ENCODE results near the gene NPNT.

The NPNT gene

GRCh38 chr4:105859233-105859632 lies 36.0 kb upstream of the NPNT start:
- TF ChIP-seq SIN3A (IDR thresholded peaks at IDR 0.05; ENCODE audit: borderline replicate concordance, insufficient read depth, low read length), result no peak
- no peak for TF ChIP-seq REST (IDR thresholded peaks at IDR 0.05; ENCODE audit: insufficient read depth in 1 of 2, low read depth in 2 of 2, low read length in 2 of 2)
- no peak for TF ChIP-seq TAF1 (IDR thresholded peaks at IDR 0.05; ENCODE audit: borderline replicate concordance, insufficient read depth, low read length)
- TF ChIP-seq POLR2AphosphoS5 (IDR thresholded peaks at IDR 0.05; ENCODE audit: low read depth, low read length), result no peak
- no peak for TF ChIP-seq FOXP2 (optimal IDR thresholded peaks at IDR 0.05; ENCODE audit: borderline replicate concordance, extremely low read depth, extremely low read length, insufficient read depth)

- TF ChIP-seq POLR2AphosphoS5 (IDR thresholded peaks at IDR 0.05; ENCODE audit: low read depth, low read length), result no peak
- TF ChIP-seq TAF1 (IDR thresholded peaks at IDR 0.05; ENCODE audit: borderline replicate concordance, insufficient read depth, low read length), result no peak
- no peak for TF ChIP-seq SIN3A (IDR thresholded peaks at IDR 0.05; ENCODE audit: borderline replicate concordance, insufficient read depth, low read length)
- no peak for TF ChIP-seq FOXP2 (optimal IDR thresholded peaks at IDR 0.05; ENCODE audit: borderline replicate concordance, extremely low read depth, extremely low read length, insufficient read depth)
- no peak for TF ChIP-seq REST (IDR thresholded peaks at IDR 0.05; ENCODE audit: insufficient read depth in 1 of 2, low read depth in 2 of 2, low read length in 2 of 2)
These were observed 24.3 kb upstream of the NPNT start for GRCh38 chr4:105870963-105871362.

GRCh38 chr4:105871997-105872396 lies 23.3 kb upstream of the NPNT start:
- TF ChIP-seq TAF1 (IDR thresholded peaks at IDR 0.05; ENCODE audit: borderline replicate concordance, insufficient read depth, low read length), result no peak
- no peak for TF ChIP-seq POLR2AphosphoS5 (IDR thresholded peaks at IDR 0.05; ENCODE audit: low read depth, low read length)
- no peak for TF ChIP-seq SIN3A (IDR thresholded peaks at IDR 0.05; ENCODE audit: borderline replicate concordance, insufficient read depth, low read length)
- no peak for TF ChIP-seq REST (IDR thresholded peaks at IDR 0.05; ENCODE audit: insufficient read depth in 1 of 2, low read depth in 2 of 2, low read length in 2 of 2)
- no peak for TF ChIP-seq FOXP2 (optimal IDR thresholded peaks at IDR 0.05; ENCODE audit: borderline replicate concordance, extremely low read depth, extremely low read length, insufficient read depth)

- no peak for TF ChIP-seq POLR2AphosphoS5 (IDR thresholded peaks at IDR 0.05; ENCODE audit: low read depth, low read length)
- TF ChIP-seq SIN3A (IDR thresholded peaks at IDR 0.05; ENCODE audit: borderline replicate concordance, insufficient read depth, low read length), result no peak
- TF ChIP-seq TAF1 (IDR thresholded peaks at IDR 0.05; ENCODE audit: borderline replicate concordance, insufficient read depth, low read length), result no peak
- no peak for TF ChIP-seq REST (IDR thresholded peaks at IDR 0.05; ENCODE audit: insufficient read depth in 1 of 2, low read depth in 2 of 2, low read length in 2 of 2)
- no peak for TF ChIP-seq FOXP2 (optimal IDR thresholded peaks at IDR 0.05; ENCODE audit: borderline replicate concordance, extremely low read depth, extremely low read length, insufficient read depth)
These were observed 20.0 kb upstream of the NPNT start for GRCh38 chr4:105875233-105875632.

- no peak for TF ChIP-seq SIN3A (IDR thresholded peaks at IDR 0.05; ENCODE audit: borderline replicate concordance, insufficient read depth, low read length)
- TF ChIP-seq TAF1 (IDR thresholded peaks at IDR 0.05; ENCODE audit: borderline replicate concordance, insufficient read depth, low read length), result no peak
- TF ChIP-seq FOXP2 (optimal IDR thresholded peaks at IDR 0.05; ENCODE audit: borderline replicate concordance, extremely low read depth, extremely low read length, insufficient read depth), result no peak
- no peak for TF ChIP-seq POLR2AphosphoS5 (IDR thresholded peaks at IDR 0.05; ENCODE audit: low read depth, low read length)
- TF ChIP-seq REST (IDR thresholded peaks at IDR 0.05; ENCODE audit: insufficient read depth in 1 of 2, low read depth in 2 of 2, low read length in 2 of 2), result no peak
These were observed 16.6 kb upstream of the NPNT start for GRCh38 chr4:105878668-105879067.
